Neural progenitor cell (in vitro differentiated cells): ENCODE results near the gene TLE3. TPM values are rescaled to one million over a fixed set of nuclear protein-coding genes. Genes with fewer than 3 reads are reported as not detected.
A peak's percentile ranks its signal among the peaks of the same experiment; 100 is the strongest.

ENCODE experiments used
- DNase-seq: peaks from one replicate; pipeline ENCODE4 v3.0.0-alpha.2; 2016; ENCODE audit warnings: low spot score
- H2AFZ ChIP-seq: fragments of 200-600 bp; sonication (generic); replicated peaks from 2 replicates; pipeline ENCODE4 v1.6.1; 2016; ENCODE audit warnings: antibody characterized with exemption
- H3F3A ChIP-seq: fragments of 200-600 bp; sonication (generic); 2 replicates; pipeline ENCODE4 v1.6.1; 2016; ENCODE audit warnings: antibody characterized with exemption, low read depth
- H3K27ac ChIP-seq: fragments of 200-600 bp; sonication (generic); 2 replicates; pipeline ENCODE4 v1.5.1; 2016; ENCODE audit warnings: mild to moderate bottlenecking
- H3K27me3 ChIP-seq: fragments of 200-600 bp; sonication (generic); 2 replicates; pipeline ENCODE4 v1.6.1; 2016; ENCODE audit warnings: mild to moderate bottlenecking, moderate library complexity
- H3K36me3 ChIP-seq: fragments of 200-600 bp; sonication (generic); 2 replicates; pipeline ENCODE4 v1.5.1; 2016
- H3K4me1 ChIP-seq: fragments of 200-600 bp; sonication (generic); 2 replicates; pipeline ENCODE4 v1.6.1; 2016; ENCODE audit warnings: mixed run types
- H3K4me2 ChIP-seq: fragments of 200-600 bp; sonication (generic); 2 replicates; pipeline ENCODE4 v1.6.1; 2016
- H3K4me3 ChIP-seq: fragments of 200-600 bp; sonication (generic); 2 replicates; pipeline ENCODE4 v1.5.1; 2016
- H3K79me2 ChIP-seq: fragments of 200-600 bp; sonication (generic); 2 replicates; pipeline ENCODE4 v1.6.1; 2016; ENCODE audit warnings: low read depth
- H3K9ac ChIP-seq: fragments of 200-600 bp; sonication (generic); 2 replicates; pipeline ENCODE4 v1.6.1; 2016
- H3K9me3 ChIP-seq: fragments of 200-600 bp; sonication (generic); 2 replicates; pipeline ENCODE4 v1.5.1; 2016; ENCODE audit warnings: low read depth
- H4K20me1 ChIP-seq: fragments of 200-600 bp; sonication (generic); 2 replicates; pipeline ENCODE4 v1.6.1; 2016; ENCODE audit warnings: low read depth
- H3K27ac Mint-ChIP-seq: 3 replicates; pipeline ENCODE4 v1.8.0; 2021; ENCODE audit warnings: mixed read lengths
- H3K27me3 Mint-ChIP-seq: 2 replicates; pipeline ENCODE4 v1.8.0; 2022; ENCODE audit warnings: low read depth, mild to moderate bottlenecking, inconsistent platforms, moderate library complexity, mixed read lengths; ENCODE audit not compliant: insufficient read depth
- H3K36me3 Mint-ChIP-seq: 3 replicates; pipeline ENCODE4 v1.8.0; 2021; ENCODE audit warnings: mixed read lengths
- H3K4me1 Mint-ChIP-seq: 3 replicates; pipeline ENCODE4 v1.8.0; 2021; ENCODE audit warnings: mixed read lengths
- H3K4me3 Mint-ChIP-seq: 3 replicates; pipeline ENCODE4 v1.8.0; 2021; ENCODE audit warnings: mild to moderate bottlenecking, moderate library complexity, mixed read lengths
- H3K9me3 Mint-ChIP-seq: 3 replicates; pipeline ENCODE4 v1.8.0; 2020; ENCODE audit warnings: mixed read lengths
- EZH2 ChIP-seq: fragments of 200-600 bp; sonication (generic); IDR thresholded peaks from 2 replicates; pipeline ENCODE4 v1.6.1; 2017; ENCODE audit warnings: antibody characterized with exemption, mild to moderate bottlenecking, moderate library complexity
- EZH2phosphoT487 ChIP-seq: fragments of 200-600 bp; sonication (generic); IDR thresholded peaks from 2 replicates; pipeline ENCODE4 v1.6.1; 2017; ENCODE audit warnings: antibody characterized with exemption
- total RNA-seq: library from RNA; depleted of rRNA; stranded (reverse); fragments of >200 nt; gene quantifications from 2 replicates; pipeline ENCODE4 v1.2.3, GENCODE V29; 2015; ENCODE audit warnings: low replicate concordance
- TF ChIP-seq, protein P1 (sequence below): fragments of 200-600 bp; sonication (generic); IDR thresholded peaks from 2 replicates; pipeline ENCODE4 v1.5.1; 2017; ENCODE audit warnings: antibody characterized with exemption, mild to moderate bottlenecking

The TLE3 gene
- total RNA-seq, 1 donor from 2014 or later: 22.1 TPM

GRCh38 chr15:70092464-70093027 is 5.2 kb downstream of the TLE3 start:
- Histone ChIP-seq H3K4me1 (peaks cover 72% of the 10 kb centered on the region), H3K4me3 (no peak overlapping the region), H3K27me3 (no peaks in the 10 kb centered on the region), H3K79me2 (peaks cover 100% of the 10 kb centered on the region), H3K4me2 (peak overlapping the region; percentile 94), H3F3A (no peaks in the 10 kb centered on the region), H3K27ac (no peak overlapping the region), H3K36me3 (no peaks in the 10 kb centered on the region), H3K9me3 (no peaks in the 10 kb centered on the region), H2AFZ (no peak overlapping the region), H4K20me1 (peaks cover 84% of the 10 kb centered on the region), H3K9ac (no peak overlapping the region)
- Mint-ChIP-seq H3K4me3 (peak overlapping the region; percentile 62), H3K9me3 (no peaks in the 10 kb centered on the region), H3K27me3 (peaks cover 5% of the 10 kb centered on the region), H3K4me1 (peaks cover 74% of the 10 kb centered on the region), H3K36me3 (peaks cover 20% of the 10 kb centered on the region), H3K27ac (no peak overlapping the region)
- TF ChIP-seq, protein P1, sequence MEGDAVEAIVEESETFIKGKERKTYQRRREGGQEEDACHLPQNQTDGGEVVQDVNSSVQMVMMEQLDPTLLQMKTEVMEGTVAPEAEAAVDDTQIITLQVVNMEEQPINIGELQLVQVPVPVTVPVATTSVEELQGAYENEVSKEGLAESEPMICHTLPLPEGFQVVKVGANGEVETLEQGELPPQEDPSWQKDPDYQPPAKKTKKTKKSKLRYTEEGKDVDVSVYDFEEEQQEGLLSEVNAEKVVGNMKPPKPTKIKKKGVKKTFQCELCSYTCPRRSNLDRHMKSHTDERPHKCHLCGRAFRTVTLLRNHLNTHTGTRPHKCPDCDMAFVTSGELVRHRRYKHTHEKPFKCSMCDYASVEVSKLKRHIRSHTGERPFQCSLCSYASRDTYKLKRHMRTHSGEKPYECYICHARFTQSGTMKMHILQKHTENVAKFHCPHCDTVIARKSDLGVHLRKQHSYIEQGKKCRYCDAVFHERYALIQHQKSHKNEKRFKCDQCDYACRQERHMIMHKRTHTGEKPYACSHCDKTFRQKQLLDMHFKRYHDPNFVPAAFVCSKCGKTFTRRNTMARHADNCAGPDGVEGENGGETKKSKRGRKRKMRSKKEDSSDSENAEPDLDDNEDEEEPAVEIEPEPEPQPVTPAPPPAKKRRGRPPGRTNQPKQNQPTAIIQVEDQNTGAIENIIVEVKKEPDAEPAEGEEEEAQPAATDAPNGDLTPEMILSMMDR: no peak
- TF ChIP-seq EZH2 (no peak), EZH2phosphoT487 (no peak)
- DNase-seq: no peak

DNA sequence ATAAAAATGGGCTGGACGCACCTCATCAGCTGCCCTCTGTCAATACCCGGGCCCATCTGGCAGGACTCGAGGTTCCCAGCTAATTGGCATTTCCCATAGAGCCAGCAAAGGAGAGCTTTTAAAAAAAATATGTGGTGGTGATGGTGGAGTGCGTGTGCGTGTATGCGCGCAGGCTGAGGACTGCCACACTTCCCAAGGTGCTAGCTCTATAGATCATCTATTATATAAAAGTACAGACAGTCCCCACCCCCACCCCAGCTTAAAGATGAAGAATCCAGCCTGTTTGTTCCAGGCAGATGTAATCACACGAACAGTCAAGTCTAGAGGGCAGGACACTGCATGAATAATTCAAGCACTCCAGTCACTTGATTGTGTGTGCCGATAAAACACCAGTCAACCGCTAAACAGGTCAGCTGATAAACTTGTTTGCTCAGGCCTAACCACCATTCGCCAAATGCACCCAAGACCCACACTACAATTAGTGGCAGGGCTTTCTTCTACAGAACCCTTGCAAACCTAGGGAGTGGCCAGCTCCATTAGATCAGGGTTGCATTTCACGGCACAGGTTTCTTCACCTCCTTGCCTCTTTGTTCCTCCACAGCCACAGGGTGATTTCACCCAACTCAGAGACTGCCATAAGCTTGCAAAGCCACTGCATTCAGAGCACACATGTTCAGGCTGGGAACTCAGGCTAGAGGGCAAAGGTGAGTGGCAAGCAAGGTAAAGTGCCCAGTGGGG is 5.8 kb downstream of the TLE3 start:
- H3K9me3 Mint-ChIP-seq: no peaks in the 10 kb centered on the region
- Histone ChIP-seq H3K79me2 (peaks cover 100% of the 10 kb centered on the region), H3K4me1 (peaks cover 72% of the 10 kb centered on the region), H3K27ac (no peak overlapping the region), H3K9me3 (no peaks in the 10 kb centered on the region), H3K9ac (no peak overlapping the region), H4K20me1 (peaks cover 90% of the 10 kb centered on the region), H3K27me3 (no peaks in the 10 kb centered on the region), H3K4me2 (peak overlapping the region; percentile 94), H2AFZ (no peak overlapping the region), H3F3A (no peaks in the 10 kb centered on the region), H3K4me3 (no peak overlapping the region), H3K36me3 (no peaks in the 10 kb centered on the region)
- H3K27me3 Mint-ChIP-seq: peaks cover 5% of the 10 kb centered on the region
- DNase-seq: no peak
- H3K36me3 Mint-ChIP-seq: peaks cover 26% of the 10 kb centered on the region
- TF ChIP-seq, protein P1: no peak
- TF ChIP-seq EZH2phosphoT487 (no peak), EZH2 (no peak)
- H3K27ac Mint-ChIP-seq: no peak overlapping the region
- peaks cover 80% of the 10 kb centered on the region for H3K4me1 Mint-ChIP-seq
- peak overlapping the region; percentile 60 for H3K4me3 Mint-ChIP-seq

GRCh38 chr15:70090436-70091296 is 7.1 kb downstream of the TLE3 start:
- Histone ChIP-seq H3K4me2 (peak overlapping the region; percentile 6), H2AFZ (no peak overlapping the region), H3K4me3 (no peak overlapping the region), H3K36me3 (no peaks in the 10 kb centered on the region), H3F3A (peaks cover 3% of the 10 kb centered on the region), H3K4me1 (peaks cover 72% of the 10 kb centered on the region), H3K79me2 (peaks cover 100% of the 10 kb centered on the region), H3K9ac (no peak overlapping the region), H3K27me3 (no peaks in the 10 kb centered on the region), H3K27ac (no peak overlapping the region), H3K9me3 (no peaks in the 10 kb centered on the region), H4K20me1 (peaks cover 100% of the 10 kb centered on the region)
- H3K4me3 Mint-ChIP-seq: no peak overlapping the region
- no peaks in the 10 kb centered on the region for H3K9me3 Mint-ChIP-seq
- no peak for TF ChIP-seq EZH2
- TF ChIP-seq, protein P1: no peak
- TF ChIP-seq EZH2phosphoT487: no peak
- H3K27me3 Mint-ChIP-seq: peaks cover 5% of the 10 kb centered on the region
- peaks cover 91% of the 10 kb centered on the region for H3K4me1 Mint-ChIP-seq
- DNase-seq: no peak
- H3K36me3 Mint-ChIP-seq: peaks cover 37% of the 10 kb centered on the region
- H3K27ac Mint-ChIP-seq: no peak overlapping the region
